Panc1 (cell line): ENCODE measurements around the gene NME4.

Source experiments
- POLR2AphosphoS5 ChIP-seq: IDR thresholded peaks from 2 replicates; pipeline ENCODE4 v1.6.1; 2012; ENCODE audit warnings: mild to moderate bottlenecking, low read depth, low read length, moderate library complexity
- SIN3A ChIP-seq: IDR thresholded peaks from 2 replicates; pipeline ENCODE4 v1.6.1; 2012; ENCODE audit warnings: low read depth, mild to moderate bottlenecking, low read length, moderate library complexity, borderline replicate concordance; ENCODE audit not compliant: insufficient read depth
- TCF7L2 ChIP-seq: IDR thresholded peaks from 2 replicates; pipeline ENCODE4 v1.6.1; 2011; ENCODE audit warnings: mild to moderate bottlenecking, low read depth, low read length, inconsistent platforms
- TF ChIP-seq, protein P1 (sequence below): fragments of 450-650 bp; IDR thresholded peaks from 2 replicates; pipeline ENCODE4 v1.5.1; 2017; ENCODE audit warnings: mild to moderate bottlenecking
- TF ChIP-seq, protein P2 (sequence below), 2 experiments: IDR thresholded peaks; 2 replicates each; pipeline ENCODE4 v1.6.1; 2011 to 2012; ENCODE audit warnings: low read depth in 2 of 2, control low read depth in 1 of 2, low read length in 1 of 2, mild to moderate bottlenecking in 1 of 2, moderate library complexity in 1 of 2; ENCODE audit not compliant: insufficient read depth in 1 of 2

DNA sequence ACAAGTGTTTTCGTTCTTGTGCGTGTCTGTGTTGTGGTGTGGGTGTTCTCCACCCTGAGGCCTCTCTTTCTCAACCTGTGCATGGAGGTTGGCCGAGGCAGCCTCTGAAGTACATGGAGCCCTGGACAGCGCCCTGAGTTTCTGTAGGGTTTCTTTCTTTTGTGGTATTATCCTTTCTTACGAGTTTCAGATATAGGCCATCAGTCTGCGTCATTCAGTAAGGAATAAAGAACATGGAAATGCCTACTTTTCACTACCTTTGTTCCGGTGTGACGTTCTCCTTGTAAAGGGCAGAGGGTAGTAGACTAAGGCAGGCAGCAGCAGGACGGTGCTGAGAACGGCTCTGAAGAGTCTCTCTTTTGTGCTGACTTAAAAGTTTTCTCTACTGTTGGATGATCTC is 47.0 kb downstream of the NME4 start:
- TF ChIP-seq POLR2AphosphoS5 (no peak), SIN3A (no peak), TCF7L2 (no peak)
- TF ChIP-seq, protein P1, sequence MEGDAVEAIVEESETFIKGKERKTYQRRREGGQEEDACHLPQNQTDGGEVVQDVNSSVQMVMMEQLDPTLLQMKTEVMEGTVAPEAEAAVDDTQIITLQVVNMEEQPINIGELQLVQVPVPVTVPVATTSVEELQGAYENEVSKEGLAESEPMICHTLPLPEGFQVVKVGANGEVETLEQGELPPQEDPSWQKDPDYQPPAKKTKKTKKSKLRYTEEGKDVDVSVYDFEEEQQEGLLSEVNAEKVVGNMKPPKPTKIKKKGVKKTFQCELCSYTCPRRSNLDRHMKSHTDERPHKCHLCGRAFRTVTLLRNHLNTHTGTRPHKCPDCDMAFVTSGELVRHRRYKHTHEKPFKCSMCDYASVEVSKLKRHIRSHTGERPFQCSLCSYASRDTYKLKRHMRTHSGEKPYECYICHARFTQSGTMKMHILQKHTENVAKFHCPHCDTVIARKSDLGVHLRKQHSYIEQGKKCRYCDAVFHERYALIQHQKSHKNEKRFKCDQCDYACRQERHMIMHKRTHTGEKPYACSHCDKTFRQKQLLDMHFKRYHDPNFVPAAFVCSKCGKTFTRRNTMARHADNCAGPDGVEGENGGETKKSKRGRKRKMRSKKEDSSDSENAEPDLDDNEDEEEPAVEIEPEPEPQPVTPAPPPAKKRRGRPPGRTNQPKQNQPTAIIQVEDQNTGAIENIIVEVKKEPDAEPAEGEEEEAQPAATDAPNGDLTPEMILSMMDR: no peak
- TF ChIP-seq, protein P2, sequence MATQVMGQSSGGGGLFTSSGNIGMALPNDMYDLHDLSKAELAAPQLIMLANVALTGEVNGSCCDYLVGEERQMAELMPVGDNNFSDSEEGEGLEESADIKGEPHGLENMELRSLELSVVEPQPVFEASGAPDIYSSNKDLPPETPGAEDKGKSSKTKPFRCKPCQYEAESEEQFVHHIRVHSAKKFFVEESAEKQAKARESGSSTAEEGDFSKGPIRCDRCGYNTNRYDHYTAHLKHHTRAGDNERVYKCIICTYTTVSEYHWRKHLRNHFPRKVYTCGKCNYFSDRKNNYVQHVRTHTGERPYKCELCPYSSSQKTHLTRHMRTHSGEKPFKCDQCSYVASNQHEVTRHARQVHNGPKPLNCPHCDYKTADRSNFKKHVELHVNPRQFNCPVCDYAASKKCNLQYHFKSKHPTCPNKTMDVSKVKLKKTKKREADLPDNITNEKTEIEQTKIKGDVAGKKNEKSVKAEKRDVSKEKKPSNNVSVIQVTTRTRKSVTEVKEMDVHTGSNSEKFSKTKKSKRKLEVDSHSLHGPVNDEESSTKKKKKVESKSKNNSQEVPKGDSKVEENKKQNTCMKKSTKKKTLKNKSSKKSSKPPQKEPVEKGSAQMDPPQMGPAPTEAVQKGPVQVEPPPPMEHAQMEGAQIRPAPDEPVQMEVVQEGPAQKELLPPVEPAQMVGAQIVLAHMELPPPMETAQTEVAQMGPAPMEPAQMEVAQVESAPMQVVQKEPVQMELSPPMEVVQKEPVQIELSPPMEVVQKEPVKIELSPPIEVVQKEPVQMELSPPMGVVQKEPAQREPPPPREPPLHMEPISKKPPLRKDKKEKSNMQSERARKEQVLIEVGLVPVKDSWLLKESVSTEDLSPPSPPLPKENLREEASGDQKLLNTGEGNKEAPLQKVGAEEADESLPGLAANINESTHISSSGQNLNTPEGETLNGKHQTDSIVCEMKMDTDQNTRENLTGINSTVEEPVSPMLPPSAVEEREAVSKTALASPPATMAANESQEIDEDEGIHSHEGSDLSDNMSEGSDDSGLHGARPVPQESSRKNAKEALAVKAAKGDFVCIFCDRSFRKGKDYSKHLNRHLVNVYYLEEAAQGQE (IDR thresholded peaks at IDR 0.05; ENCODE audit: insufficient read depth in 1 of 2, low read depth in 2 of 2, low read length in 1 of 2): no peak
